Measurements from ENCODE around the gene E2F4. TPM values are rescaled to one million over a fixed set of nuclear protein-coding genes. Genes with fewer than 3 reads are reported as not detected.

Gene E2F4
- total and polyA plus RNA-seq, 2 of the 8 experiments (the other 6 are each of a cell fraction or from before 2014, with no cell fraction given) = 79.9 to 157 TPM

GRCh38 chr16:67194260-67194659 is 2.3 kb downstream of the E2F4 start (continued):
- no peak for TF ChIP-seq RAD21 (IDR thresholded peaks at IDR 0.05 in 1 of 2, conservative IDR thresholded peaks at IDR 0.05 in 1 of 2; ENCODE audit: low read depth in 2 of 2, low read length in 2 of 2)
- no peak for TF ChIP-seq CBX5 (IDR thresholded peaks at IDR 0.05; ENCODE audit: low read depth, low read length)
- TF ChIP-seq RBBP5 (IDR thresholded peaks at IDR 0.05; ENCODE audit: borderline replicate concordance, low read depth, low read length) = no peak
- TF ChIP-seq SP1 (IDR thresholded peaks at IDR 0.05; ENCODE audit: low read depth, low read length) = no peak
- no peak for TF ChIP-seq ASH2L (IDR thresholded peaks at IDR 0.05; ENCODE audit: low read length)
- no peak for TF ChIP-seq POU5F1 (IDR thresholded peaks at IDR 0.05; ENCODE audit: low read depth, low read length)
- TF ChIP-seq CHD2 (IDR thresholded peaks at IDR 0.05; ENCODE audit: low read length) = no peak
- TF ChIP-seq SIX5 (IDR thresholded peaks at IDR 0.05; ENCODE audit: low read depth, low read length) = no peak
